Peyer's patch (tissue), 4 donors: ENCODE measurements around the gene SCART1.

Experiments used
- CTCF ChIP-seq, 6 experiments: fragments of 450-650 bp in 4 of 6; fragments of 200-600 bp in 2 of 6; sonication (generic) in 1 of 6; IDR thresholded peaks; one replicate each; pipeline ENCODE4 v1.5.1; 2017 to 2019; ENCODE audit warnings: antibody characterized with exemption in 6 of 6, mild to moderate bottlenecking in 3 of 6, moderate library complexity in 1 of 6
- POLR2A ChIP-seq, 2 donors: fragments of 450-650 bp; IDR thresholded peaks; one replicate each; pipeline ENCODE4 v1.5.1; 2017; ENCODE audit warnings: antibody characterized with exemption in 2 of 2, mild to moderate bottlenecking in 2 of 2, moderate library complexity in 2 of 2

- TF ChIP-seq CTCF (IDR thresholded peaks at IDR 0.05): no peak
- no peak for TF ChIP-seq POLR2A (IDR thresholded peaks at IDR 0.05)
These were observed 604 bp downstream of the SCART1 start for GRCh38 chr10:133454204-133454893.
